EL (cell line): ENCODE data around the gene ATF7IP2.

ENCODE experiments used
- DNase-seq: peaks from one replicate; pipeline ENCODE4 v3.0.0-alpha.2; 2016

Gene ATF7IP2

GRCh38 chr16:10518479-10519041 lies 132.7 kb downstream of the ATF7IP2 start:
- no peak for DNase-seq

- DNase-seq: no peak
Observed at GRCh38 chr16:10519297-10519696, 133.4 kb downstream of the ATF7IP2 start.

GRCh38 chr16:10519929-10520868 lies 134.3 kb downstream of the ATF7IP2 start:
- DNase-seq: no peak

- DNase-seq: no peak
Observed at GRCh38 chr16:10520869-10521578, 135.2 kb downstream of the ATF7IP2 start.

GRCh38 chr16:10521681-10522274 lies 135.9 kb downstream of the ATF7IP2 start:
- DNase-seq: peak; percentile 67

GRCh38 chr16:10522966-10523365 lies 137.1 kb downstream of the ATF7IP2 start:
- DNase-seq: no peak

GRCh38 chr16:10525214-10525825 lies 139.5 kb downstream of the ATF7IP2 start:
- DNase-seq: no peak

GRCh38 chr16:10526962-10527361 lies 141.1 kb downstream of the ATF7IP2 start:
- DNase-seq: no peak

GRCh38 chr16:10528635-10529034 lies 142.8 kb downstream of the ATF7IP2 start:
- DNase-seq: no peak

GRCh38 chr16:10529895-10530669 lies 144.2 kb downstream of the ATF7IP2 start:
- DNase-seq: no peak

- no peak for DNase-seq
Observed at GRCh38 chr16:10530685-10531084, 144.8 kb downstream of the ATF7IP2 start.

- no peak for DNase-seq
Observed at GRCh38 chr16:10531582-10531981, 145.7 kb downstream of the ATF7IP2 start.
